B cell (primary cell): Measurements from ENCODE around the gene ULK4. TPM values are rescaled to one million over a fixed set of nuclear protein-coding genes. Genes with fewer than 3 reads are reported as not detected.

ENCODE experiments used
- ATAC-seq: fragments of 200-7000 bp; cut with Tn5 transposase; one replicate; pipeline ENCODE4 v1.10.0; 2021; ENCODE audit warnings: low read depth, mild to moderate bottlenecking, moderate number of reproducible peaks, moderate library complexity
- CTCF ChIA-PET: fragments of 350-600 bp; sonication (Branson Sonifier 250); formaldehyde crosslinking; loops from one replicate; lab custom pipeline; 2021; ENCODE audit warnings: antibody characterized with exemption, inconsistent platforms; lab: Charles Lee
- POLR2A ChIA-PET: fragments of 350-600 bp; sonication (Branson Sonifier 250); formaldehyde crosslinking; loops from one replicate; lab custom pipeline; 2021; ENCODE audit warnings: antibody characterized with exemption; lab: Charles Lee
- DNase-seq: peaks from one replicate; pipeline ENCODE4 v3.0.0; 2013
- H2AFZ ChIP-seq: 2 replicates; pipeline ENCODE4 v1.6.1; 2012; ENCODE audit warnings: mild to moderate bottlenecking, low read depth, low read length; ENCODE audit not compliant: insufficient read depth, poor library complexity, severe bottlenecking
- H3K27ac ChIP-seq, 2 donors: 1 replicate in 1 of 2; 2 replicates in 1 of 2; pipeline ENCODE4 v1.5.1; 2012 to 2013; ENCODE audit warnings: low read length in 2 of 2, mild to moderate bottlenecking in 2 of 2, moderate library complexity in 1 of 2
- H3K27me3 ChIP-seq, 4 experiments: fragments of 200-600 bp in 1 of 4; sonication (generic) in 1 of 4; replicated peaks in 1 of 4; 1 replicate in 2 of 4; 2 replicates in 2 of 4; pipeline versions ENCODE4 v1.6.1 to v1.7.0; 2013 to 2016; ENCODE audit warnings: low read length in 3 of 4, mild to moderate bottlenecking in 2 of 4, mixed read lengths in 1 of 4, moderate library complexity in 1 of 4; ENCODE audit not compliant: insufficient read depth in 4 of 4, control insufficient read depth in 3 of 4; ENCODE audit errors: control extremely low read depth in 1 of 4
- H3K36me3 ChIP-seq, 2 experiments: replicated peaks in 1 of 2; 1 replicate in 1 of 2; 2 replicates in 1 of 2; pipeline versions ENCODE4 v1.6.1 to v1.7.1; 2013; ENCODE audit warnings: low read length in 1 of 2; ENCODE audit not compliant: insufficient read depth in 2 of 2, control insufficient read depth in 1 of 2; ENCODE audit errors: control extremely low read depth in 1 of 2, extremely low read depth in 1 of 2
- H3K4me1 ChIP-seq, 2 donors: fragments of 200-600 bp in 1 of 2; sonication (generic) in 1 of 2; 1 replicate in 1 of 2; 2 replicates in 1 of 2; pipeline versions ENCODE4 v1.5.1 to v1.6.1; 2013 to 2017; ENCODE audit warnings: low read length in 2 of 2; ENCODE audit not compliant: control insufficient read depth in 2 of 2, insufficient read depth in 2 of 2
- H3K4me2 ChIP-seq: replicated peaks from 2 replicates; pipeline ENCODE3; 2012; ENCODE audit warnings: mild to moderate bottlenecking, low read depth, low read length; ENCODE audit not compliant: poor library complexity, severe bottlenecking
- H3K4me3 ChIP-seq, 5 experiments: fragments of 200-600 bp in 1 of 5; sonication (generic) in 1 of 5; 1 replicate in 3 of 5; 2 replicates in 2 of 5; pipeline versions ENCODE4 v1.5.1 to v1.7.0; 2011 to 2016; ENCODE audit warnings: low read length in 4 of 5, mild to moderate bottlenecking in 4 of 5, low read depth in 2 of 5, control low read depth in 1 of 5, moderate library complexity in 1 of 5; ENCODE audit not compliant: insufficient read depth in 1 of 5; ENCODE audit errors: control extremely low read depth in 1 of 5, extremely low read depth in 1 of 5
- H3K79me2 ChIP-seq: fragments of 200-600 bp; sonication (generic); one replicate; pipeline ENCODE4 v1.6.0; 2016; ENCODE audit warnings: low read length; ENCODE audit not compliant: control insufficient read depth, insufficient read depth
- H3K9ac ChIP-seq: fragments of 200-600 bp; sonication (generic); 2 replicates; pipeline ENCODE4 v1.6.1; 2017; ENCODE audit warnings: mild to moderate bottlenecking, low read length, moderate library complexity
- H3K9me3 ChIP-seq, 3 donors: one replicate each; pipeline versions ENCODE4 v1.6.1 to v1.7.1; 2013; ENCODE audit warnings: low read length in 2 of 3; ENCODE audit not compliant: control insufficient read depth in 2 of 3, insufficient read depth in 1 of 3; ENCODE audit errors: control extremely low read depth in 1 of 3
- H4K20me1 ChIP-seq: 2 replicates; pipeline ENCODE4 v1.6.0; 2012; ENCODE audit warnings: mild to moderate bottlenecking, low read length; ENCODE audit not compliant: insufficient read depth, control insufficient read depth, poor library complexity, severe bottlenecking
- H3K27ac Mint-ChIP-seq: one replicate; pipeline ENCODE4 v1.8.0; 2021; ENCODE audit warnings: mixed read lengths
- H3K27me3 Mint-ChIP-seq: one replicate; pipeline ENCODE4 v1.8.0; 2021; ENCODE audit warnings: mixed read lengths
- H3K4me1 Mint-ChIP-seq: one replicate; pipeline ENCODE4 v1.8.0; 2021; ENCODE audit warnings: mixed read lengths
- H3K4me3 Mint-ChIP-seq: one replicate; pipeline ENCODE4 v1.8.0; 2021; ENCODE audit warnings: mixed read lengths
- H3K9me3 Mint-ChIP-seq: one replicate; pipeline ENCODE4 v1.8.0; 2022; ENCODE audit warnings: mixed read lengths; ENCODE audit not compliant: insufficient read depth
- CTCF ChIP-seq: fragments of 200-600 bp; IDR thresholded peaks from one replicate; pipeline ENCODE4 v1.8.0; 2022; ENCODE audit warnings: antibody characterized with exemption, mild to moderate bottlenecking
- EZH2 ChIP-seq: IDR thresholded peaks from 2 replicates; pipeline ENCODE4 v1.6.1; 2012; ENCODE audit warnings: borderline replicate concordance, low read depth, mild to moderate bottlenecking, moderate library complexity, low read length; ENCODE audit not compliant: insufficient read depth, poor library complexity, severe bottlenecking
- WGBS: methylation state at CpG from one replicate; pipeline ENCODE4 v1.1.5; 2013; ENCODE audit warnings: missing lambda C conversion rate; ENCODE audit not compliant: insufficient coverage; 5-methylcytosine and 5-hydroxymethylcytosine counted together
- intact Hi-C: fragments of 100-400 bp; cut with micrococcal nuclease; formaldehyde crosslinking; loops from one replicate; pipeline ENCODE4 v1.10.0; 2022
- polyA plus RNA-seq: library from polyadenylated mRNA; depleted of rRNA; stranded (reverse); fragments of >200 nt; gene quantifications from 2 replicates; pipeline ENCODE4 v1.2.3, GENCODE V29; 2012
- total RNA-seq, 2 donors: library from RNA; stranded (reverse); fragments of 120-200 nt in 1 of 2; gene quantifications; 1 replicate in 1 of 2; 2 replicates in 1 of 2; pipeline versions ENCODE4 v1.2.3 to v1.2.4, GENCODE V29; 2013 to 2022

Gene ULK4
- total and polyA plus RNA-seq, 2 donors (not counting 1 experiment from before 2014, with no cell fraction given) = 5.2 to 33.7 TPM

DNA sequence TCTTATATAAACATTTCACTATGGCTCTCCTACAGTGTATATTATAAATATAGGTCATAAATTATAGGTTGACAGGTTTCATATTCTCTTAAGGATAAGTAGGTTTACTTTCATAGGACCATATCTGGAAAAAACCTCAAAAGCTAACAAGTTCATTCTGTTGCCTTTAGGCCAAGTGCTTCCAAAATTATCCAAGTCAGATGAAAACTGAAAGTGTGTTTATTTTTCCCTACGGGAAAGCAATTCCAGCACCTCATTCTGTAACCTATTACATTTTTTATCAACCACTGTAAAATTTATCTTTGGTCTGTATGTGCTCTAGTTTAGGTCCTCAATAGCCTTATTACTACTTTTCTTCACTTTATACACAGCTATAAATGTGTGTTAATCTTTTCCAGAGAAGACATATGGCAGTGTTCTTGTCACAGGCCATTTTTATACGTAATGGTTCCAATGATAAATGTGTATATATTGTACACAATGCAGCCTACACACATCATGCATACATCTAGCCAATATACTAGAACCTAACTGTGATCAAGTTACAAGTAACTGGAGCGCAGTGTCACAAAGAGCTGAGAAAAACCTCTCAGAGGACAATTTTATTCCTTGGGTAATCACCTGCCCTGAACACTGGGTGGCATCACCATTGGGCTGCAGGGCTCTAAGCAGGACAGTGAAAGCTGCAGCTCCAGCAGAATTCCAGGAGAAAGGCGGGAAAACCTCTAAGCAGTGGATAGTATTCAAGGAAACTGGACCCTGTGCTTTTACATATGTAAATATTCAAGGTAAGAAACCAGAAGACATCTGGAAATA is 511.3 kb downstream of the ULK4 start:
- POLR2A ChIA-PET = no interaction called here
- Mint-ChIP-seq H3K27ac (no peak overlapping the region), H3K9me3 (peaks cover 2% of the 10 kb centered on the region), H3K4me1 (no peaks in the 10 kb centered on the region), H3K4me3 (no peak overlapping the region), H3K27me3 (no peaks in the 10 kb centered on the region)
- Histone ChIP-seq H3K4me1 (no peaks in the 10 kb centered on the region), H3K36me3 (no peaks in the 10 kb centered on the region), H2AFZ (no peak overlapping the region), H3K27me3 (no peaks in the 10 kb centered on the region), H3K9me3 (no peaks in the 10 kb centered on the region), H3K27ac (no peak overlapping the region), H3K79me2 (no peaks in the 10 kb centered on the region), H3K9ac (no peak overlapping the region), H4K20me1 (no peaks in the 10 kb centered on the region), H3K4me3 (no peak overlapping the region), H3K4me2 (no peak overlapping the region)
- no peak for ATAC-seq
- intact Hi-C loops = no loop called here
- TF ChIP-seq EZH2 (no peak), CTCF (no peak)
- CTCF ChIA-PET = no interaction called here
- DNase-seq = no peak
- 83% methylated on average over 1 of the region's 4 CpGs for WGBS

GRCh38 chr3:41448396-41448795 is 513.5 kb downstream of the ULK4 start:
- intact Hi-C loops = no loop called here
- DNase-seq (no peak), ATAC-seq (no peak)
- Histone ChIP-seq H3K27ac (no peak overlapping the region), H3K4me3 (no peak overlapping the region), H4K20me1 (no peaks in the 10 kb centered on the region), H3K4me2 (no peak overlapping the region), H3K27me3 (no peaks in the 10 kb centered on the region), H2AFZ (no peak overlapping the region), H3K36me3 (no peaks in the 10 kb centered on the region), H3K9ac (no peak overlapping the region), H3K9me3 (no peaks in the 10 kb centered on the region), H3K79me2 (no peaks in the 10 kb centered on the region), H3K4me1 (no peaks in the 10 kb centered on the region)
- H3K4me1 Mint-ChIP-seq = no peaks in the 10 kb centered on the region
- peaks cover 2% of the 10 kb centered on the region for H3K9me3 Mint-ChIP-seq
- ChIA-PET POLR2A (no interaction called here), CTCF (no interaction called here)
- no peak overlapping the region for H3K27ac Mint-ChIP-seq
- no peak for TF ChIP-seq EZH2
- no peak for TF ChIP-seq CTCF
- H3K27me3 Mint-ChIP-seq = no peaks in the 10 kb centered on the region
- 67% methylated on average over 2 of the region's 4 CpGs for WGBS
- H3K4me3 Mint-ChIP-seq = no peak overlapping the region
